ENCODE results near the gene BRPF1.
A peak's percentile ranks its signal among the peaks of the same experiment; 100 is the strongest.

The BRPF1 gene

GRCh38 chr3:9703240-9703639 lies 28.3 kb upstream of the BRPF1 start:
- DNase-seq: no peak

GRCh38 chr3:9703736-9704346 lies 27.7 kb upstream of the BRPF1 start, which contains the start of gene CPNE9:
Gene CPNE9, plus strand, starts transcription at chr3:9703833. Its CDS starts 164 bp downstream, at chr3:9703997.
- no peak for DNase-seq

GRCh38 chr3:9704347-9705322 lies 26.9 kb upstream of the BRPF1 start:
- peak in 3 of 56 donors; percentile 10 to 59 (median 17) for DNase-seq

GRCh38 chr3:9710174-9710739 lies 21.3 kb upstream of the BRPF1 start:
- DNase-seq: no peak

- DNase-seq: no peak
Observed at GRCh38 chr3:9712415-9712814, 19.1 kb upstream of the BRPF1 start.

GRCh38 chr3:9713142-9713541 lies 18.4 kb upstream of the BRPF1 start:
- no peak for DNase-seq

GRCh38 chr3:9715136-9715535 lies 16.4 kb upstream of the BRPF1 start:
- no peak for DNase-seq

GRCh38 chr3:9715764-9716437 lies 15.6 kb upstream of the BRPF1 start:
- DNase-seq: peak in 35 of 56 donors; percentile 5 to 72 (median 32)

- no peak for DNase-seq
Observed at GRCh38 chr3:9716801-9717555, 14.6 kb upstream of the BRPF1 start.

- DNase-seq: no peak
Observed at GRCh38 chr3:9717563-9717962, 14.0 kb upstream of the BRPF1 start.

GRCh38 chr3:9718118-9718517 lies 13.4 kb upstream of the BRPF1 start:
- DNase-seq: no peak

GRCh38 chr3:9721015-9721699 lies 10.4 kb upstream of the BRPF1 start:
- DNase-seq: no peak

GRCh38 chr3:9721700-9722060 lies 9.9 kb upstream of the BRPF1 start:
- DNase-seq: no peak

- no peak for DNase-seq
Observed at GRCh38 chr3:9725775-9726515, 5.6 kb upstream of the BRPF1 start.

GRCh38 chr3:9727041-9727595 lies 4.4 kb upstream of the BRPF1 start:
- no peak for DNase-seq

GRCh38 chr3:9727743-9728142 lies 3.8 kb upstream of the BRPF1 start:
- no peak for DNase-seq

- no peak for DNase-seq
Observed at GRCh38 chr3:9729419-9729818, 2.1 kb upstream of the BRPF1 start.

- peak in 2 of 56 donors; percentile 69 to 92 for DNase-seq
Observed at GRCh38 chr3:9730657-9731205, 804 bp upstream of the BRPF1 start.

All from nucleus accumbens (tissue), 56 donors.